C4-2B (cell line): Measurements from ENCODE around the gene CACNA2D1.

Experiments
- ZFX ChIP-seq: fragments of 450-650 bp; IDR thresholded peaks from 2 replicates; pipeline ENCODE4 v1.6.1; 2017
- TF ChIP-seq, protein P1 (sequence below): fragments of 450-650 bp; conservative IDR thresholded peaks from 2 replicates; pipeline ENCODE4 v1.5.1; 2017; ENCODE audit warnings: mild to moderate bottlenecking

DNA sequence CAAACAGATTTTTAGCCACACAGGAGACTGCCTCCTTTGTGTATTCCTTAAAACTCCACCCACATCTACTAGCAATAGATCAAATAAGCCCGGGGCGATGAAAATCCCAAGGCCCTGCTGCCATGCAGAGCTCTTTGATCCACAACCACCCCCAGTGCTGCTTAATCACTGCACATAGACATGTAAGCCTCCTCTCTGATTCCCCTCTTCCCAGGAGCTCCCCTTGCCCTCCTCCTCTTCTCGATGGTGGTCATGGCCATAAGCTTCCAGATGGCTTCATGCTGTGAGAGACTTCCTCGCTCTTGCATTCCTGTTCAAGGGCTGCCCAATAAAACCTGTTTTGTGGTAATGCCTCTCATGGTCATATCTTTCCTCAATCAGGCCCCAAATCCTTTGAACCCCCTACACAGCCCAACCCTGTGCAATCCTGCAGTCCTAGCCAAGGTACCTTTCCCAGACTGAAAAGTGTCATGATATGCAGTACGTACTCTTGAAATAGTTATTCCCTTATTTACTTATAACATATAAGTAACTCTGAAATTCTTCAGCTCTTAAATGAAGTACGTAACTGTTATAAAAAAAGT lies 158.5 kb downstream of the CACNA2D1 start:
- TF ChIP-seq, protein P1, sequence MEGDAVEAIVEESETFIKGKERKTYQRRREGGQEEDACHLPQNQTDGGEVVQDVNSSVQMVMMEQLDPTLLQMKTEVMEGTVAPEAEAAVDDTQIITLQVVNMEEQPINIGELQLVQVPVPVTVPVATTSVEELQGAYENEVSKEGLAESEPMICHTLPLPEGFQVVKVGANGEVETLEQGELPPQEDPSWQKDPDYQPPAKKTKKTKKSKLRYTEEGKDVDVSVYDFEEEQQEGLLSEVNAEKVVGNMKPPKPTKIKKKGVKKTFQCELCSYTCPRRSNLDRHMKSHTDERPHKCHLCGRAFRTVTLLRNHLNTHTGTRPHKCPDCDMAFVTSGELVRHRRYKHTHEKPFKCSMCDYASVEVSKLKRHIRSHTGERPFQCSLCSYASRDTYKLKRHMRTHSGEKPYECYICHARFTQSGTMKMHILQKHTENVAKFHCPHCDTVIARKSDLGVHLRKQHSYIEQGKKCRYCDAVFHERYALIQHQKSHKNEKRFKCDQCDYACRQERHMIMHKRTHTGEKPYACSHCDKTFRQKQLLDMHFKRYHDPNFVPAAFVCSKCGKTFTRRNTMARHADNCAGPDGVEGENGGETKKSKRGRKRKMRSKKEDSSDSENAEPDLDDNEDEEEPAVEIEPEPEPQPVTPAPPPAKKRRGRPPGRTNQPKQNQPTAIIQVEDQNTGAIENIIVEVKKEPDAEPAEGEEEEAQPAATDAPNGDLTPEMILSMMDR, result no peak
- no peak for TF ChIP-seq ZFX
